Astrocyte of the hippocampus (primary cell): ENCODE data around the gene SRGAP2B.
A peak's percentile ranks its signal among the peaks of the same experiment; 100 is the strongest.
"Not testable (repeated sequence)": the region's sequence is repeated elsewhere in the genome, so short reads cannot be mapped to it uniquely, and the experiment has no call there.

Experiments
- DNase-seq: peaks from one replicate; pipeline ENCODE4 v3.0.0; 2011; ENCODE audit warnings: low read depth, low spot score

The SRGAP2B gene

GRCh38 chr1:144900841-144901240 lies 194.3 kb downstream of the SRGAP2B start:
- DNase-seq, result not testable (repeated sequence)

- DNase-seq, result not testable (repeated sequence)
Measured at GRCh38 chr1:144894454-144895201, 200.5 kb downstream of the SRGAP2B start.

GRCh38 chr1:144893710-144894438 lies 201.3 kb downstream of the SRGAP2B start:
- not testable (repeated sequence) for DNase-seq

DNA sequence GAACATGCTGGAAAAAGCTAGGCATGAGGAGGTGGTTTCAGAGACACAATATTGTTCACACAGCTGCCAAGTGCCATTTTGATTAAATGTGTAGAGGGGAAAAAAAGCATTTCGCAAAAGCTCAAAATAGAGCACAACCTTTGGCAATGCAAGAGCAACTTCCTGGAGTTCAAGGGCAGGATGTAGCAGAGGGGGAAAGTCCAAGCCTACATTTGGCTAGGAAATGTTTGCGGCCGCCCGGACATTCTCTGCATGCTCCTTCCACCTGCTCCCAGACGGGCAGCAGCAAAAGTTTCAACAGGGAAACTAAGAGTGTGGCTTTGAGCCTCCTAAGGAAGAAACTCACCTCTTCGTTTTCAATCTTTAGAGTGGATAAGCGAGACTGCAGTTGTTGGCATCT lies 202.1 kb downstream of the SRGAP2B start:
- not testable (repeated sequence) for DNase-seq

DNA sequence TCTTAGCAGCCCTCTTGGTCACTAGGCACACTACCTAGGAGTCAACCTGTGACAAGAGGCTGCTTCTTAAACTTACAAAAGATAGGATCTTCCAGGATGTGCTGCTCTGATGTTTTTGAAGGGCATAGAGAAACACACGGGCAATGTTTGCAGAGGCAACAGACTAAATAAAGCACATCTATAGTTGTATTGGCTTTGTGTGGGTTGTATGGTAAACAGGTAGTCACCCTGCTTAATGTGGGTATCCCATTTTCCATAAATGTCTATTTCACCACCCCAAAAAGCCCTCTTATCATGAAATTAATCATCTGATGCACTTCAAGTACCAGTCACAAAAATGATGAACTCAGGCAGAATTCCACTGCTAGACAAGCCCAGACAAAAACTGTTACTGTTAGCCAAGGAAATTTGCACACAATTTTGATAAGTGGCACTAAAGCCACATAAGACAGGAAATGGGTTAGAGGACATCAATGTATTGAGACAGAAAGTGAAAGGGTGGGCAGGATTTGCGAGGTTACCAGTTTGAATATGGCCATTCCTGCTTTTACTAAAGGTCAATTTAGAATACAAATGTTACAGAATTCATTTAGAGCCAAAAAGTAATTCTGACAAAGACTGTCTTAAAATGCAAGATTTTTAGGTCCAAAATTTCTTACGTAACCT lies 205.5 kb downstream of the SRGAP2B start:
- not testable (repeated sequence) for DNase-seq

GRCh38 chr1:144883022-144883421 lies 212.1 kb downstream of the SRGAP2B start:
- peak; percentile 74 for DNase-seq

DNA sequence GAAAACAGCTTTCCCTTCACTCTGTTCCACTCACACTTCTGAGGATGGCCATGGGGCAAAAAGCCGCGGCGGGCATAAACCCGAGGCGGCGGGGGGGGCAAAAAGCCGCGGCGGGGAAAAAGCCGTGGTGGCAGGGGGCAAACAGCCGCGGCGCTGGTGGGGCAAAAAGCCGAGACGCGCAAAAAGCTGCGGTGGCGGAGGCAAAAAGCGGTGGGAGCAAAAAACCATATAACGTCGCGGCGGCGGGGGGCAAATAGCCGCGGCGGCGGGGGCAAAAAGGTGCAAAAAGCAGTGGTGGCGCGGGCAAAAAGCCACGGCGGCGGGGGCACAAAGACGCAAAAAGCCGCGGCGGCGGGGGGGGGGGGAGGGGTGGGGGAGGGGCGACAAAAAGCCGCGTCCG lies 212.8 kb downstream of the SRGAP2B start:
- not testable (repeated sequence) for DNase-seq

GRCh38 chr1:144858607-144859006 lies 236.5 kb downstream of the SRGAP2B start:
- DNase-seq, result not testable (repeated sequence)
